Stomach (tissue), 4 donors: ENCODE data around the gene ASPG.

Experiments used
- POLR2AphosphoS5 ChIP-seq, 3 donors: sonication (generic); formaldehyde crosslinking; IDR thresholded peaks; one replicate each; pipeline ENCODE4 v1.6.1; 2016; ENCODE audit warnings: antibody characterized with exemption in 3 of 3
- TF ChIP-seq, protein P1 (sequence below), 7 experiments: fragments of 450-650 bp in 4 of 7; fragments of 200-600 bp in 3 of 7; sonication (generic) in 3 of 7; IDR thresholded peaks; one replicate each; pipeline ENCODE4 v1.5.1; 2016 to 2019; ENCODE audit warnings: antibody characterized with exemption in 7 of 7, control low read depth in 2 of 7, mild to moderate bottlenecking in 1 of 7

DNA sequence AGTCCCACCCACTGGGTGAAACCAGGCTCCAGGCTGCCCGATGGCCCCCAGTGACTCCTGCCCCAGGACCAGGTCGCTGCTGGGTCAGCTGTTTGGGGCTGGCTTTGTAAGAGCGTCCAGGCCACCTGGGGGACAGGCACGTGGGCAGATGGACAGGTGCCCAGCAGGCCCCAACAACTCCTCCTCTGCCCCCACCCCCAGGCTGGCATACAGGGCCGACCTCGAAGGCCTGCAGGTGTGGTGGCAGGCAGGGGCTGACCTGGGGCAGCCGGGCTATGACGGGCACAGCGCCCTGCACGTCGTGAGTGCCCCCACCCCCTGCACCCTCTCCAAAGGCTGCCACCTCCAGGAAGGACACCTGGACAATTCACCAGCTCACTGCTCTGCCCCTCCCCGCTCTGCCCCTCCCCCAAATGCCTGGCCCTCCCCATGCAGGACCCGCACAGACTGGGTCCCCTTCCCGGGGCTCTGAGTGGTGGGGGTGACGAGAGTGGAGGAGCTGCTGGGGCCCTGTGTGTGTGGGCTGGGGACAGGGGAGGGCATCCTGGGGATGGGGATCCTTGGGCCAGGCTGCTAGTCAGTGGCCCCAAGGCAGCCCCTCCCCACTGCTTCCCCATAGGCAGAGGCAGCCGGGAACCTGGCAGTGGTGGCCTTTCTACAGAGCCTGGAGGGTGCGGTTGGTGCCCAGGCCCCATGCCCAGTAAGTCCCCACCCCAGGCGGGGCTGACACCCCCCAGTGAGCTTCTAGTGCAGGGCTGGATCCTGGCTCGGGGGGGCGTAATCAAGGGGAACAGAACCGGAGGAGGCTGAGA lies 26.0 kb downstream of the ASPG start:
- TF ChIP-seq POLR2AphosphoS5 (IDR thresholded peaks at IDR 0.05): no peak
- TF ChIP-seq, protein P1, sequence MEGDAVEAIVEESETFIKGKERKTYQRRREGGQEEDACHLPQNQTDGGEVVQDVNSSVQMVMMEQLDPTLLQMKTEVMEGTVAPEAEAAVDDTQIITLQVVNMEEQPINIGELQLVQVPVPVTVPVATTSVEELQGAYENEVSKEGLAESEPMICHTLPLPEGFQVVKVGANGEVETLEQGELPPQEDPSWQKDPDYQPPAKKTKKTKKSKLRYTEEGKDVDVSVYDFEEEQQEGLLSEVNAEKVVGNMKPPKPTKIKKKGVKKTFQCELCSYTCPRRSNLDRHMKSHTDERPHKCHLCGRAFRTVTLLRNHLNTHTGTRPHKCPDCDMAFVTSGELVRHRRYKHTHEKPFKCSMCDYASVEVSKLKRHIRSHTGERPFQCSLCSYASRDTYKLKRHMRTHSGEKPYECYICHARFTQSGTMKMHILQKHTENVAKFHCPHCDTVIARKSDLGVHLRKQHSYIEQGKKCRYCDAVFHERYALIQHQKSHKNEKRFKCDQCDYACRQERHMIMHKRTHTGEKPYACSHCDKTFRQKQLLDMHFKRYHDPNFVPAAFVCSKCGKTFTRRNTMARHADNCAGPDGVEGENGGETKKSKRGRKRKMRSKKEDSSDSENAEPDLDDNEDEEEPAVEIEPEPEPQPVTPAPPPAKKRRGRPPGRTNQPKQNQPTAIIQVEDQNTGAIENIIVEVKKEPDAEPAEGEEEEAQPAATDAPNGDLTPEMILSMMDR (IDR thresholded peaks at IDR 0.05): no peak
